Measurements from ENCODE around the gene ZNRF1. TPM values are rescaled to one million over a fixed set of nuclear protein-coding genes. Genes with fewer than 3 reads are reported as not detected.
"Not testable (repeated sequence)": the region's sequence is repeated elsewhere in the genome, so short reads cannot be mapped to it uniquely, and the experiment has no call there.

ZNRF1 gene
- total RNA-seq, 5 donors from 2014 or later (not counting 1 experiment from before 2014, with no cell fraction given) = 5.5 to 7.8 (median 7.5) TPM

DNA sequence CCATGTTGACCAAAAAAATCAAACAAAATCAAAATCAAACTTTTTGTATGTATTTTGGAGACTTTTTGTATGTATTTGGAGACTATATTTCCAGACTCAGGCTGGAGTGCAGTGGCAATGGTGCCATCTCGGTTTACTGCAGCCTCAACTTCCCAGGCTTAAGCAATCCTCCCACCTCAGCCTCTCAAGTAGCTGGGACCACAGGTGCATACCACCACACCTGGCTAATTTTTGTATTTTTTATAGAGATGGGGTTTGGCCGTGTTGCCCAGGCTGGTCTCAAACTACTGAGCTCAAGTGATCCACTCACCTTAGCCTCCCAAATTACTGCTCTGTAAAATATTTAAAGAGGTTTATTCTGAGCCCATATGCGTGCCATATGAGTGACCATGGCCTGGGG, 9.0 kb upstream of the ZNRF1 start:
- H3K9me3 ChIP-seq; H3K4me3 ChIP-seq (ENCODE audit: control insufficient read depth in 1 of 2, extremely low read depth in 1 of 2, low read length in 1 of 2); H3K27me3 Mint-ChIP-seq; H3K36me3 Mint-ChIP-seq; H3K27ac ChIP-seq (ENCODE audit: low read length); H3K4me1 Mint-ChIP-seq; DNase-seq; POLR2A ChIA-PET; H3K36me3 ChIP-seq (ENCODE audit: control insufficient read depth in 2 of 2, extremely low read depth in 1 of 2, insufficient read depth in 1 of 2, low read length in 1 of 2); H3K27ac Mint-ChIP-seq; H3K4me1 ChIP-seq (ENCODE audit: control insufficient read depth in 1 of 2, extremely low read depth in 1 of 2, insufficient read depth in 2 of 2, low read length in 2 of 2); ATAC-seq (replicated peaks in 1 of 4); H3K4me3 Mint-ChIP-seq; H3K9me3 Mint-ChIP-seq; H3K27me3 ChIP-seq (replicated peaks in 1 of 2; ENCODE audit: control insufficient read depth in 2 of 2, extremely low read depth in 1 of 2, insufficient read depth in 2 of 2, low read length in 1 of 2): not testable (repeated sequence)
- CTCF ChIA-PET = interaction anchor here in 1 of 2 donors (0.6 kb wide), 1 partner anchor 433 kb away, joined by 5 read pairs; no protein-coding TSS in a partner anchor
- WGBS (ENCODE audit: insufficient coverage) = 100% methylated on average over 1 of the region's 3 CpGs

DNA sequence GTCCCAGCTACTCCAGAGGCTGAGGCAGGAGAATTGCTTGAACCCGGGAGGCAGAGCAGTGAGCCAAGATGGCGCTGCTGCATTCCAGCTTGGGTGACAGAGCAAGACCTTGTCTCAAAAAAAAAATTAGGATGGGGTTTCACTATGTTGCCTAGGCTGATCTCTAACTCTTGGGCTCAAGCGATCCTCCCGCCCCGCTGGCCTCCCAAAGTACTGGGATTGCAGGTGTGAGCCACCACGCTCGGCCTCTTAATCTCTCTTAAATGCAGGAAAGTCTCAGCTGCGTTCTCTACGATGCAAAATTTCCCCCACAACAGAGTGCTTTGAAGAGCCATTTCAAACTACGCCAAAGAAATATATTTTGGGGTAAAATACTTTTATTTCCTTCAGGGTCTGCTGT, 8.0 kb upstream of the ZNRF1 start:
- WGBS (ENCODE audit: insufficient coverage) = 94% methylated on average over 7 of the region's 10 CpGs
- Histone ChIP-seq H3K4me3 (ENCODE audit: control insufficient read depth in 1 of 2, extremely low read depth in 1 of 2, low read length in 1 of 2) (no peak overlapping the region), H3K27ac (ENCODE audit: low read length) (no peak overlapping the region), H3K36me3 (ENCODE audit: control insufficient read depth in 2 of 2, extremely low read depth in 1 of 2, insufficient read depth in 1 of 2, low read length in 1 of 2) (no peaks in the 10 kb centered on the region), H3K27me3 (replicated peaks in 1 of 2; ENCODE audit: control insufficient read depth in 2 of 2, extremely low read depth in 1 of 2, insufficient read depth in 2 of 2, low read length in 1 of 2) (no peaks in the 10 kb centered on the region), H3K4me1 (ENCODE audit: control insufficient read depth in 1 of 2, extremely low read depth in 1 of 2, insufficient read depth in 2 of 2, low read length in 2 of 2) (no peaks in the 10 kb centered on the region), H3K9me3 (no peaks in the 10 kb centered on the region)
- Mint-ChIP-seq H3K4me1 (no peaks in the 10 kb centered on the region), H3K36me3 (no peaks in the 10 kb centered on the region), H3K27me3 (no peaks in the 10 kb centered on the region), H3K9me3 (no peaks in the 10 kb centered on the region), H3K4me3 (no peak overlapping the region), H3K27ac (no peak overlapping the region)
- DNase-seq (no peak), ATAC-seq (replicated peaks in 1 of 4) (no peak)
- CTCF ChIA-PET = no interaction called here
- POLR2A ChIA-PET = no interaction called here

DNA sequence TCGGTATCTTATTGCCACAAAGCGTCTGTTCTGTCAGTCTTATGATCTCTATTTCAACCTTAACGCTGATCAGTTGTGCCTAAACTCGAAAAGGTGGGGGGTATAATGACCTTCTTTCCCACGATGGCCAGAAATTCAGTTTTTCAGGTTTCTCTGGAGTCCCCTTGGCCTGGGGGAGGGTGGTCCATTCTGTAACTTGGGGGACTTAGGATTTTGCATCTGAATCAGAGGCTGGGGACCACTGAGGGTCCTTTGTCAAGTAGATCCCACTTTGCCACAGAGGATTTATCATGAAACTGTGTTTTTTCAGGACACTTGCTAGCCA, 7.6 kb upstream of the ZNRF1 start:
- CTCF ChIA-PET = no interaction called here
- H3K36me3 Mint-ChIP-seq = no peaks in the 10 kb centered on the region

DNA sequence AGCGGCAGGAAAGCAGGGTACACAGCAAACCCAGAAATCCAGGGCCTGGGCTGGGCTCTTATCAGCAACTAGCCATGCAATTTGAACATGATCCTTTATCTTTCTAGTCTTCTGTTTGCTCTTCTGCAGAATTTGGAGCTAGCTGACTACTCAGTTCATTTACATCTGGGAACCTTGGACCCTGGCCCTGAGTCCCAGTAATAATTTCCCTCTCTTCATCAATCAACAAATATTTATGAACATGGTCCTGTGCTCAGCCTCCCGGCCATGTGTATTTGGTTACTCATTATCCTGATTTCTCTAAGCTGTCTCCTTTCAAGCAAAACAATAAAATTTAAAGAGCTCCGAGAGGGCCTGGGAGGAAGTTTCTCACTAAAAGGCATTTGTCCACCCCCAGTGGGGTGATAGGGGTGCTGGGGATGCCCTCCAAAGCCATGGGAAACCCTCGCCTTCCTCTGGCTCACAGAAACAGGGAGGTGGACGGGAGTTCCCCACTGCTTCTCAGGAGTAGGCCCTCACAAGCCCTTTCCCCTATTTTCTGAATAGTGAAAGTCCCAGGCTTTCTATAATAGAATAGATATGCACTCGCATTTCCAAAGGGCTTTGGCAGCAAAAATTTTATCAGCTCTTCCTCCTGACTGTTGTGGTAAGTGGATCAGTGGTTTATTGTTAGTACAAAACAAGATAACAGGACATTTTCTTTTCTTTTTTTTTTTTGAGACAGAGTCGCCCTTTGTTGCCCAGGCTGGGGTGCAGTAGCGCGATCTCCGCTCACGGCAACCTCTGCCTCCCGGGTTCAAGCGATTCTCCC, 7.0 kb upstream of the ZNRF1 start:
- H3K9me3 ChIP-seq = no peaks in the 10 kb centered on the region
- ChIA-PET CTCF (interaction anchor here in 1 of 2 donors (0.7 to 1.0 kb wide), 2 partner anchors 10 to 120 kb away, joined by 3 read pairs; no protein-coding TSS in a partner anchor), POLR2A (interaction anchor here in 1 of 2 donors (0.6 kb wide), 1 partner anchor 546 kb away, joined by 6 read pairs; no protein-coding TSS in a partner anchor)
- Mint-ChIP-seq H3K27me3 (no peaks in the 10 kb centered on the region), H3K27ac (no peak overlapping the region), H3K36me3 (no peaks in the 10 kb centered on the region), H3K4me1 (no peaks in the 10 kb centered on the region), H3K9me3 (no peaks in the 10 kb centered on the region), H3K4me3 (no peak overlapping the region)
- H3K4me1 ChIP-seq (ENCODE audit: control insufficient read depth in 1 of 2, extremely low read depth in 1 of 2, insufficient read depth in 2 of 2, low read length in 2 of 2) = no peaks in the 10 kb centered on the region
- H3K27ac ChIP-seq (ENCODE audit: low read length) = no peak overlapping the region
- H3K4me3 ChIP-seq (ENCODE audit: control insufficient read depth in 1 of 2, extremely low read depth in 1 of 2, low read length in 1 of 2) = no peak overlapping the region
- H3K27me3 ChIP-seq (replicated peaks in 1 of 2; ENCODE audit: control insufficient read depth in 2 of 2, extremely low read depth in 1 of 2, insufficient read depth in 2 of 2, low read length in 1 of 2) = no peaks in the 10 kb centered on the region
- no peak for ATAC-seq (replicated peaks in 1 of 4)
- DNase-seq = no peak
- no peaks in the 10 kb centered on the region for H3K36me3 ChIP-seq (ENCODE audit: control insufficient read depth in 2 of 2, extremely low read depth in 1 of 2, insufficient read depth in 1 of 2, low read length in 1 of 2)
- 88% methylated on average over 4 of the region's 13 CpGs for WGBS (ENCODE audit: insufficient coverage)

More for the DNA sequence above, 7.6 kb upstream of the ZNRF1 start:
- Histone ChIP-seq H3K9me3 (no peaks in the 10 kb centered on the region), H3K4me3 (ENCODE audit: control insufficient read depth in 1 of 2, extremely low read depth in 1 of 2, low read length in 1 of 2) (no peak overlapping the region), H3K27ac (ENCODE audit: low read length) (no peak overlapping the region), H3K4me1 (ENCODE audit: control insufficient read depth in 1 of 2, extremely low read depth in 1 of 2, insufficient read depth in 2 of 2, low read length in 2 of 2) (no peaks in the 10 kb centered on the region), H3K36me3 (ENCODE audit: control insufficient read depth in 2 of 2, extremely low read depth in 1 of 2, insufficient read depth in 1 of 2, low read length in 1 of 2) (no peaks in the 10 kb centered on the region), H3K27me3 (replicated peaks in 1 of 2; ENCODE audit: control insufficient read depth in 2 of 2, extremely low read depth in 1 of 2, insufficient read depth in 2 of 2, low read length in 1 of 2) (no peaks in the 10 kb centered on the region)
- no peaks in the 10 kb centered on the region for H3K4me1 Mint-ChIP-seq
- H3K27me3 Mint-ChIP-seq = no peaks in the 10 kb centered on the region
- no peaks in the 10 kb centered on the region for H3K9me3 Mint-ChIP-seq
- no peak overlapping the region for H3K4me3 Mint-ChIP-seq
- DNase-seq (no peak), ATAC-seq (replicated peaks in 1 of 4) (no peak)
- H3K27ac Mint-ChIP-seq = no peak overlapping the region
- 70% methylated on average over 4 of the region's 5 CpGs for WGBS (ENCODE audit: insufficient coverage)
- POLR2A ChIA-PET = interaction anchor here in 1 of 2 donors (0.6 kb wide), 1 partner anchor 546 kb away, joined by 6 read pairs; no protein-coding TSS in a partner anchor

DNA sequence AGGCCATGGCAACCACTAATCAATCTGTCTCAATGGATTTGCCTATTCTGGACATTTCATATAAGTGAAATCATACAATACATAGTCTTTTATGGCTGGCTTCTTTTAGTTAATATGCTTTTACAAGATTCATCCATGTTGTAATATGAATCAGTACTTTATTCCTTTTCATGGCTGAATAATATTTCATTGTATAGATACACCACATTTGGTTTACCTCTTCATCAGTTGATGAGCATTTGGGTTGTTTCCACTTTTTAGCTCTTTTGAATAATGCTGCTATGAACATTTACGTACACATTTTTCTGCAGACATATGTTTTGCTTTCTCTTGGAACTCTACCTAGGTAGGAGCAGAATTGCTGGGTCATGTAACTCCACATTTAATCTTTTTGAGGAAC, 2.8 kb upstream of the ZNRF1 start:
- no peak for DNase-seq

DNA sequence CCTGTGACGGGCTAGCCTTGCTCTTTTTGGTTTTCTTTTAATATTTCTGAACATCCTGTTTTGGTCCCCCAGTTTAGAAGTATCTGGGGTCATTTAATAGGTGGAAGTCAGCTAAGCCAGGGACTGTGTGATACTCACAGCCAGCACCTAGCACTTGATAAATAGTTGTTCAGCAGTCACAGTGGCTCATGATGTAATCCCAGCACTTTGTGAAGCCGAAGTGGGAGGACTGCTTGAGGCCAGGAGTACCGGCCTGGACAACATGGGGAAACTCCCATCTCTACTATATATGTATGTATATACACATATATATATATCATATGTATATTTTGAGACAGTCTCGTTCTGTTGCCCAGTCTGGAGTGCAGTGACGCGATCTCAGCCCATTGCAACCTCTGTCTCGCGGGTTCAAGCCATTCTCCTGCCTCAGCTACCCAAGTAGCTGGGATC, 1.8 kb upstream of the ZNRF1 start:
- no peaks in the 10 kb centered on the region for H3K36me3 Mint-ChIP-seq
- no peaks in the 10 kb centered on the region for H3K9me3 Mint-ChIP-seq
- ChIA-PET CTCF (interaction anchor here (1.1 to 2.2 kb wide), 5 partner anchors 12 to 114 kb away, joined by 3 to 35 read pairs (median 4); partner anchors contain the start of gene WDR59 (in 2 of the 2)), POLR2A (no interaction called here)
- Histone ChIP-seq H3K4me3 (ENCODE audit: control insufficient read depth in 1 of 2, extremely low read depth in 1 of 2, low read length in 1 of 2) (no peak overlapping the region), H3K9me3 (no peaks in the 10 kb centered on the region), H3K4me1 (ENCODE audit: control insufficient read depth in 1 of 2, extremely low read depth in 1 of 2, insufficient read depth in 2 of 2, low read length in 2 of 2) (peaks cover 6 to 23% of the 10 kb centered on the region in 2 experiments), H3K27me3 (replicated peaks in 1 of 2; ENCODE audit: control insufficient read depth in 2 of 2, extremely low read depth in 1 of 2, insufficient read depth in 2 of 2, low read length in 1 of 2) (peaks cover 0 to 10% of the 10 kb centered on the region in 2 experiments), H3K27ac (ENCODE audit: low read length) (no peak overlapping the region), H3K36me3 (ENCODE audit: control insufficient read depth in 2 of 2, extremely low read depth in 1 of 2, insufficient read depth in 1 of 2, low read length in 1 of 2) (no peaks in the 10 kb centered on the region)
- peaks cover 3 to 5% of the 10 kb centered on the region in 2 donors for H3K27me3 Mint-ChIP-seq
- ATAC-seq (replicated peaks in 1 of 4) (no peak), DNase-seq (no peak)
- WGBS (ENCODE audit: insufficient coverage) = 100% methylated on average over 1 of the region's 8 CpGs
- H3K4me1 Mint-ChIP-seq = peaks cover 12 to 20% (median 17%) of the 10 kb centered on the region in 3 donors
- H3K27ac Mint-ChIP-seq = no peak overlapping the region
- no peak overlapping the region for H3K4me3 Mint-ChIP-seq

More for the DNA sequence above, 2.8 kb upstream of the ZNRF1 start:
- ChIA-PET CTCF (interaction anchor here (0.6 to 1.4 kb wide), 3 partner anchors 9 to 114 kb away, joined by 3 to 4 read pairs (median 3); partner anchors contain the start of gene WDR59 (in 1 of the 2)), POLR2A (no interaction called here)
- no peak for ATAC-seq (replicated peaks in 1 of 4)
- Mint-ChIP-seq H3K36me3 (no peaks in the 10 kb centered on the region), H3K27ac (no peak overlapping the region), H3K4me1 (peaks cover 12 to 17% (median 15%) of the 10 kb centered on the region in 3 donors), H3K4me3 (no peak overlapping the region), H3K27me3 (peaks cover 3 to 5% of the 10 kb centered on the region in 2 donors), H3K9me3 (no peaks in the 10 kb centered on the region)
- 100% methylated on average over 1 of the region's 1 CpG for WGBS (ENCODE audit: insufficient coverage)
- peaks cover 6 to 23% of the 10 kb centered on the region in 2 experiments for H3K4me1 ChIP-seq (ENCODE audit: control insufficient read depth in 1 of 2, extremely low read depth in 1 of 2, insufficient read depth in 2 of 2, low read length in 2 of 2)
- H3K36me3 ChIP-seq (ENCODE audit: control insufficient read depth in 2 of 2, extremely low read depth in 1 of 2, insufficient read depth in 1 of 2, low read length in 1 of 2) = no peaks in the 10 kb centered on the region
- no peak overlapping the region for H3K4me3 ChIP-seq (ENCODE audit: control insufficient read depth in 1 of 2, extremely low read depth in 1 of 2, low read length in 1 of 2)
- H3K9me3 ChIP-seq = no peaks in the 10 kb centered on the region
- peaks cover 0 to 10% of the 10 kb centered on the region in 2 experiments for H3K27me3 ChIP-seq (replicated peaks in 1 of 2; ENCODE audit: control insufficient read depth in 2 of 2, extremely low read depth in 1 of 2, insufficient read depth in 2 of 2, low read length in 1 of 2)
- no peak overlapping the region for H3K27ac ChIP-seq (ENCODE audit: low read length)

Data from T-cell (primary cell).